GM19043 (cell line): ENCODE measurements around the gene SOX1.

Experiments used
- ATAC-seq: cut with Tn5 transposase; IDR thresholded peaks from one replicate; pipeline ENCODE4 v1.9.1; 2021; ENCODE audit warnings: low read depth; ENCODE audit not compliant: unreplicated experiment

SOX1 gene

GRCh38 chr13:112067116-112067741 is at the start of gene SOX1:
SOX1 (plus strand) TSS chr13:112067149; CDS start chr13:112067659, 510 bp downstream.
- ATAC-seq: no peak

- ATAC-seq: no peak
Measured at GRCh38 chr13:112024577-112024976, 42.4 kb upstream of the SOX1 start.

GRCh38 chr13:112027250-112027649 is 39.7 kb upstream of the SOX1 start:
- ATAC-seq: no peak

- ATAC-seq: no peak
Measured at GRCh38 chr13:112028481-112028880, 38.5 kb upstream of the SOX1 start.

- no peak for ATAC-seq
Measured at GRCh38 chr13:112029143-112029542, 37.8 kb upstream of the SOX1 start.

GRCh38 chr13:112032186-112032993 is 34.6 kb upstream of the SOX1 start:
- no peak for ATAC-seq

GRCh38 chr13:112034231-112034630 is 32.7 kb upstream of the SOX1 start:
- ATAC-seq: no peak

GRCh38 chr13:112034846-112035245 is 32.1 kb upstream of the SOX1 start:
- ATAC-seq: no peak

- ATAC-seq: no peak
Measured at GRCh38 chr13:112042496-112042895, 24.5 kb upstream of the SOX1 start.

- no peak for ATAC-seq
Measured at GRCh38 chr13:112052213-112052612, 14.7 kb upstream of the SOX1 start.

- ATAC-seq: no peak
Measured at GRCh38 chr13:112053167-112053743, 13.7 kb upstream of the SOX1 start.

GRCh38 chr13:112053744-112054615 is 13.0 kb upstream of the SOX1 start:
- no peak for ATAC-seq

GRCh38 chr13:112054616-112055015 is 12.3 kb upstream of the SOX1 start:
- ATAC-seq: no peak

- no peak for ATAC-seq
Measured at GRCh38 chr13:112055036-112055914, 11.7 kb upstream of the SOX1 start.

GRCh38 chr13:112055915-112056269 is 11.1 kb upstream of the SOX1 start:
- no peak for ATAC-seq

- no peak for ATAC-seq
Measured at GRCh38 chr13:112056284-112056727, 10.6 kb upstream of the SOX1 start.

- no peak for ATAC-seq
Measured at GRCh38 chr13:112056739-112057438, 10.1 kb upstream of the SOX1 start.

- ATAC-seq: no peak
Measured at GRCh38 chr13:112057439-112057735, 9.6 kb upstream of the SOX1 start.

- no peak for ATAC-seq
Measured at GRCh38 chr13:112057736-112058518, 9.0 kb upstream of the SOX1 start.
